Neural cell (in vitro differentiated cells): ENCODE data around the gene RNF145. TPM values are rescaled to one million over a fixed set of nuclear protein-coding genes. Genes with fewer than 3 reads are reported as not detected.

ENCODE experiments used
- H2AFZ ChIP-seq: fragments of 200-600, 300-800 bp; sonication (generic), shearing (Covaris generic); 2 replicates; pipeline ENCODE4 v1.6.0; 2014; ENCODE audit warnings: low read depth, mild to moderate bottlenecking, antibody characterized with exemption, low read length, moderate library complexity
- H3F3A ChIP-seq: fragments of 200-600 bp; shearing (Covaris generic); 2 replicates; pipeline ENCODE4 v1.6.1; 2016; ENCODE audit warnings: mild to moderate bottlenecking, moderate library complexity, mixed read lengths, antibody characterized with exemption, low read length; ENCODE audit not compliant: insufficient read depth, poor library complexity, severe bottlenecking
- H3K27ac ChIP-seq: fragments of 200-600, 300-800 bp; sonication (generic), shearing (Covaris generic); 2 replicates; pipeline ENCODE4 v1.5.1; 2014; ENCODE audit warnings: mild to moderate bottlenecking, low read length, moderate library complexity
- H3K27me3 ChIP-seq: fragments of 300-800, 200-600 bp; sonication (generic), shearing (Covaris generic); 2 replicates; pipeline ENCODE4 v1.6.0; 2014; ENCODE audit warnings: mild to moderate bottlenecking, low read depth, low read length, moderate library complexity; ENCODE audit not compliant: insufficient read depth
- H3K36me3 ChIP-seq: fragments of 300-800, 200-600 bp; sonication (generic), shearing (Covaris generic); 2 replicates; pipeline ENCODE4 v1.5.1; 2014; ENCODE audit warnings: mild to moderate bottlenecking, antibody characterized with exemption, low read length, moderate library complexity; ENCODE audit not compliant: insufficient read depth
- H3K4me2 ChIP-seq: fragments of 300-800, 200-600 bp; sonication (generic), shearing (Covaris generic); 2 replicates; pipeline ENCODE4 v1.6.0; 2014; ENCODE audit warnings: mild to moderate bottlenecking, low read length
- H3K4me3 ChIP-seq: fragments of 300-800, 200-600 bp; sonication (generic), shearing (Covaris generic); 2 replicates; pipeline ENCODE4 v1.5.1; 2014; ENCODE audit warnings: mild to moderate bottlenecking, low read length, moderate library complexity
- H3K79me2 ChIP-seq: fragments of 200-600 bp; shearing (Covaris generic); replicated peaks from 2 replicates; pipeline ENCODE4 v1.6.0; 2014; ENCODE audit warnings: mild to moderate bottlenecking, low read length, moderate library complexity; ENCODE audit not compliant: insufficient read depth
- H3K9ac ChIP-seq: fragments of 300-800, 200-600 bp; sonication (generic), shearing (Covaris generic); 2 replicates; pipeline ENCODE4 v1.6.1; 2016; ENCODE audit warnings: mild to moderate bottlenecking, low read length, mixed read lengths
- H3K9me2 ChIP-seq: fragments of 200-600 bp; shearing (Covaris generic); 2 replicates; pipeline ENCODE4 v1.6.1; 2016; ENCODE audit warnings: mild to moderate bottlenecking, low read length, mixed read lengths; ENCODE audit not compliant: insufficient read depth
- H3K9me3 ChIP-seq: fragments of 200-600, 300-800 bp; sonication (generic), shearing (Covaris generic); 2 replicates; pipeline ENCODE4 v1.6.1; 2016; ENCODE audit warnings: mild to moderate bottlenecking, mixed run types, low read length, moderate library complexity, mixed read lengths
- H4K20me1 ChIP-seq: fragments of 200-600 bp; shearing (Covaris generic); 2 replicates; pipeline ENCODE4 v1.6.1; 2016; ENCODE audit warnings: mild to moderate bottlenecking, mixed run types; ENCODE audit not compliant: insufficient read depth
- CTCF ChIP-seq: fragments of 450-650 bp; IDR thresholded peaks from 2 replicates; pipeline ENCODE4 v1.5.1; 2014; ENCODE audit warnings: antibody characterized with exemption, mild to moderate bottlenecking, moderate library complexity; ENCODE audit not compliant: poor library complexity, severe bottlenecking
- EP300 ChIP-seq: fragments of 450-650 bp; conservative IDR thresholded peaks from 2 replicates; pipeline ENCODE4 v1.6.1; 2014; ENCODE audit warnings: antibody characterized with exemption, mild to moderate bottlenecking, moderate library complexity; ENCODE audit not compliant: poor library complexity, severe bottlenecking
- EZH2 ChIP-seq: fragments of 200-600, 300-800 bp; shearing (Covaris generic), sonication (generic); IDR thresholded peaks from 2 replicates; pipeline ENCODE4 v1.6.1; 2014; ENCODE audit warnings: antibody characterized with exemption, low read length, borderline replicate concordance, mild to moderate bottlenecking; ENCODE audit not compliant: insufficient read depth, poor library complexity, severe bottlenecking
- MXI1 ChIP-seq: fragments of 450-650 bp; conservative IDR thresholded peaks from 2 replicates; pipeline ENCODE4 v1.6.1; 2014; ENCODE audit warnings: antibody characterized with exemption, mild to moderate bottlenecking; ENCODE audit not compliant: poor library complexity, severe bottlenecking
- POLR2AphosphoS5 ChIP-seq: IDR thresholded peaks from 2 replicates; pipeline ENCODE4 v1.6.1; 2012
- RAD21 ChIP-seq: fragments of 450-650 bp; conservative IDR thresholded peaks from 2 replicates; pipeline ENCODE4 v1.6.1; 2014; ENCODE audit warnings: antibody characterized with exemption, mild to moderate bottlenecking, moderate library complexity
- SMC3 ChIP-seq: fragments of 450-650 bp; conservative IDR thresholded peaks from 2 replicates; pipeline ENCODE4 v1.6.1; 2014; ENCODE audit warnings: antibody characterized with exemption, mild to moderate bottlenecking, moderate library complexity; ENCODE audit not compliant: poor library complexity
- TAF1 ChIP-seq: IDR thresholded peaks from 2 replicates; pipeline ENCODE4 v1.6.1; 2012; ENCODE audit warnings: low read depth
- polyA plus RNA-seq: library from polyadenylated mRNA; depleted of rRNA; stranded (reverse); fragments of >200 nt; gene quantifications from 2 replicates; pipeline ENCODE4 v1.2.3, GENCODE V29; 2014
- TF ChIP-seq, protein P1 (sequence below): IDR thresholded peaks from 2 replicates; pipeline ENCODE4 v1.6.1; 2012; ENCODE audit warnings: borderline replicate concordance

The RNF145 gene
- polyA plus RNA-seq, 1 donor from 2014 or later, result 52.4 TPM

- TF ChIP-seq CTCF (no peak), EP300 (no peak)
- TF ChIP-seq, protein P1, sequence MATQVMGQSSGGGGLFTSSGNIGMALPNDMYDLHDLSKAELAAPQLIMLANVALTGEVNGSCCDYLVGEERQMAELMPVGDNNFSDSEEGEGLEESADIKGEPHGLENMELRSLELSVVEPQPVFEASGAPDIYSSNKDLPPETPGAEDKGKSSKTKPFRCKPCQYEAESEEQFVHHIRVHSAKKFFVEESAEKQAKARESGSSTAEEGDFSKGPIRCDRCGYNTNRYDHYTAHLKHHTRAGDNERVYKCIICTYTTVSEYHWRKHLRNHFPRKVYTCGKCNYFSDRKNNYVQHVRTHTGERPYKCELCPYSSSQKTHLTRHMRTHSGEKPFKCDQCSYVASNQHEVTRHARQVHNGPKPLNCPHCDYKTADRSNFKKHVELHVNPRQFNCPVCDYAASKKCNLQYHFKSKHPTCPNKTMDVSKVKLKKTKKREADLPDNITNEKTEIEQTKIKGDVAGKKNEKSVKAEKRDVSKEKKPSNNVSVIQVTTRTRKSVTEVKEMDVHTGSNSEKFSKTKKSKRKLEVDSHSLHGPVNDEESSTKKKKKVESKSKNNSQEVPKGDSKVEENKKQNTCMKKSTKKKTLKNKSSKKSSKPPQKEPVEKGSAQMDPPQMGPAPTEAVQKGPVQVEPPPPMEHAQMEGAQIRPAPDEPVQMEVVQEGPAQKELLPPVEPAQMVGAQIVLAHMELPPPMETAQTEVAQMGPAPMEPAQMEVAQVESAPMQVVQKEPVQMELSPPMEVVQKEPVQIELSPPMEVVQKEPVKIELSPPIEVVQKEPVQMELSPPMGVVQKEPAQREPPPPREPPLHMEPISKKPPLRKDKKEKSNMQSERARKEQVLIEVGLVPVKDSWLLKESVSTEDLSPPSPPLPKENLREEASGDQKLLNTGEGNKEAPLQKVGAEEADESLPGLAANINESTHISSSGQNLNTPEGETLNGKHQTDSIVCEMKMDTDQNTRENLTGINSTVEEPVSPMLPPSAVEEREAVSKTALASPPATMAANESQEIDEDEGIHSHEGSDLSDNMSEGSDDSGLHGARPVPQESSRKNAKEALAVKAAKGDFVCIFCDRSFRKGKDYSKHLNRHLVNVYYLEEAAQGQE, result no peak
- Histone ChIP-seq H3K36me3 (peaks cover 7% of the 10 kb centered on the region), H3K27ac (no peak overlapping the region), H3K9me3 (no peaks in the 10 kb centered on the region), H3K79me2 (peaks cover 74% of the 10 kb centered on the region), H3K27me3 (no peaks in the 10 kb centered on the region), H3K4me3 (no peak overlapping the region), H4K20me1 (no peaks in the 10 kb centered on the region), H3K9ac (no peak overlapping the region), H3K4me2 (no peak overlapping the region), H3F3A (no peaks in the 10 kb centered on the region), H3K9me2 (no peaks in the 10 kb centered on the region), H2AFZ (no peak overlapping the region)
These were observed 11.0 kb downstream of the RNF145 start for GRCh38 chr5:159198063-159199036.

GRCh38 chr5:159195775-159196174 lies 13.6 kb downstream of the RNF145 start:
- H3K4me2 ChIP-seq, result no peak overlapping the region
- peaks cover 11% of the 10 kb centered on the region for H3K36me3 ChIP-seq
- H3K9ac ChIP-seq, result no peak overlapping the region
- H3K4me3 ChIP-seq, result no peak overlapping the region
- H3K79me2 ChIP-seq, result peaks cover 48% of the 10 kb centered on the region
- H2AFZ ChIP-seq, result no peak overlapping the region
- no peaks in the 10 kb centered on the region for H3K9me3 ChIP-seq
- no peaks in the 10 kb centered on the region for H3F3A ChIP-seq
- no peaks in the 10 kb centered on the region for H3K27me3 ChIP-seq
- H4K20me1 ChIP-seq, result no peaks in the 10 kb centered on the region
- TF ChIP-seq, protein P1, result no peak
- TF ChIP-seq RAD21 (no peak), TAF1 (no peak), EP300 (no peak), SMC3 (no peak), MXI1 (no peak), CTCF (no peak), POLR2AphosphoS5 (no peak), EZH2 (no peak)
- no peak overlapping the region for H3K27ac ChIP-seq
- no peaks in the 10 kb centered on the region for H3K9me2 ChIP-seq
